IPS-15b (cell line): ENCODE results near the gene NOS3.
"Not testable (repeated sequence)": the region's sequence is repeated elsewhere in the genome, so short reads cannot be mapped to it uniquely, and the experiment has no call there.

Experiments
- H3K27me3 ChIP-seq: one replicate; pipeline ENCODE4 v1.6.1; 2013; ENCODE audit warnings: low read length; ENCODE audit not compliant: control insufficient read depth, insufficient read depth
- H3K36me3 ChIP-seq: one replicate; pipeline ENCODE4 v1.6.1; 2013; ENCODE audit warnings: low read length; ENCODE audit not compliant: control insufficient read depth, insufficient read depth
- H3K4me1 ChIP-seq: one replicate; pipeline ENCODE4 v1.6.1; 2013; ENCODE audit warnings: mild to moderate bottlenecking, low read length; ENCODE audit not compliant: control insufficient read depth, insufficient read depth
- H3K4me3 ChIP-seq: one replicate; pipeline ENCODE4 v1.5.1; 2013; ENCODE audit warnings: low read depth, low read length
- H3K9ac ChIP-seq: one replicate; pipeline ENCODE4 v1.6.1; 2013; ENCODE audit warnings: low read depth, mild to moderate bottlenecking, low read length
- H3K9me3 ChIP-seq: one replicate; pipeline ENCODE4 v1.6.1; 2013; ENCODE audit warnings: mild to moderate bottlenecking, low read length; ENCODE audit not compliant: control insufficient read depth, insufficient read depth

NOS3 gene

DNA sequence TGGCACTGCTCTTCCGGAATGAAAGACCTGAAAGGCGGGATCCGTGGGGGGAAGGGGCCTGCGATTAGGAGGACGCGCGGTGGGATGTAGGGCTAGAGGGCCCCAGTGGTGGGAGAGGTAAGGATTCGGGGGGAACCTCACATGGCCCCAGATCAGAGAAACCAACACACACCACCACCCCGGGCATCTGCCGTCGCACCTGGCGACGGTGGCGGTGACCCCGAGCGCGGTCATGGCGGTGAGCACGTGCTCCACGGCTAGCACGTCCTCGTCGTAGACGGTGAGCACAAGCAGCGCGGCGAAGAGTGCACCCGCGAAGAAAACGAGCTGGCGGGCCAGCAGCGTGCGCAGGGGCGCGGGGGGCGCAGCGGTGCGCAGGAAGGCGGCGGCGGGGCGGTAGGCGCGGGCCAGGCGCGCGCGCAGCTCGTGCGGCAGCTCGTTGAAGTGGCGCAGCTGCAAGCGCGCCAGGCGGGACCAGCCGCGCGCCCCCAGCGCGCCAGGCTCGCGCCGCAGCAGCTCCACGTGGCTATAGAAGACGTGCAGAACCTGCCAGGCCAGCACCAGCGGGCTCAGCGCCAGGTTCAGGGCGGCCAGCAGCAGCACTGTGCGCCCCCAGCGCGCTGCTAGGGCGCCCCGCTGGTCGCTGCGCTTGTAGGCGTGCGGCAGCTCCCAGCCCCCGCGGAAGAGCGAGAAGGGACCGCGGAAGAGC is 27.8 kb downstream of the NOS3 start:
- Histone ChIP-seq H3K36me3 (no peaks in the 10 kb centered on the region), H3K9ac (no peak overlapping the region), H3K4me3 (peak overlapping the region; percentile 41)

DNA sequence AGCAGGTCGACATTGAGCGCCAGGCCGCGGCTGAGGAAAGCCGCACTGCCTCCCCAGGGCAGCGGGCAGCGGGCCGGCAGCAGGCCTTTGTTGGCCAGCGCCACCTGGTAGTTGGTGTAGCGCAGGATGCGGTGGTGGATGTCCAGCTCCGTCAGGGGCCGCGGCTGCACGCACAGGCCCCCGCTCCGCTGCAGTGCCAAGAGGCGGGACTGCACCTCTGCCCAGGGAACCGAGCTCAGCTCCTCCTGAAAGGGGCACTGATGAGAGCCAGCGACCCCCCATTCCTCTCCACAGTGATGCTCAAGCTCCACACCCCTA is 28.3 kb downstream of the NOS3 start:
- H3K9me3 ChIP-seq = no peaks in the 10 kb centered on the region
- H3K4me1 ChIP-seq = no peaks in the 10 kb centered on the region
- H3K4me3 ChIP-seq = peak overlapping the region; percentile 22
- no peaks in the 10 kb centered on the region for H3K36me3 ChIP-seq
- no peak overlapping the region for H3K9ac ChIP-seq
- peaks cover 58% of the 10 kb centered on the region for H3K27me3 ChIP-seq

More for the DNA sequence above, 27.8 kb downstream of the NOS3 start:
- Histone ChIP-seq H3K27me3 (peaks cover 59% of the 10 kb centered on the region), H3K4me1 (no peaks in the 10 kb centered on the region), H3K9me3 (no peaks in the 10 kb centered on the region)

DNA sequence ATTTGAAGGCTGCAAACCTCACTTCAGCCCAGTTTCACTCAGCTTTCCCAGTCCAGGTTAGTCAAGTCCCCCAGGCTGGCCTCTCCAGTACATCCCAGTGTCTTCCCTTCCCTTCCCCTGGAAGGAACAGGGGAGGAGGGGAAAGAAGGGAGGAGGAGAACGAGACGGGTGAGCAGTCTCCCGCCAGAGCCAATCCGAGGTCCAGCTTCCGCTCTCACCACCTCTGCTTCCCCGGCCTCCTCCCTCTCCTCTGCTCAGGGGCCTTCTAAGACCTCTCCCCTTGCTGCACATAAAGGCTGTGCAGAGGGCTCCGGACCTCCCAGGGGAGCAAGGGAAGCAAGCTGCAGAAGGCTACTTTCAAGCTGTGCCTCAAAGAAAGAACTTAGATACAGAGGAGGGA is 29.4 kb downstream of the NOS3 start:
- H3K4me3 ChIP-seq = no peak overlapping the region
- no peak overlapping the region for H3K9ac ChIP-seq
- H3K27me3 ChIP-seq = peaks cover 50% of the 10 kb centered on the region
- no peaks in the 10 kb centered on the region for H3K9me3 ChIP-seq
- H3K4me1 ChIP-seq = no peaks in the 10 kb centered on the region
- H3K36me3 ChIP-seq = no peaks in the 10 kb centered on the region

DNA sequence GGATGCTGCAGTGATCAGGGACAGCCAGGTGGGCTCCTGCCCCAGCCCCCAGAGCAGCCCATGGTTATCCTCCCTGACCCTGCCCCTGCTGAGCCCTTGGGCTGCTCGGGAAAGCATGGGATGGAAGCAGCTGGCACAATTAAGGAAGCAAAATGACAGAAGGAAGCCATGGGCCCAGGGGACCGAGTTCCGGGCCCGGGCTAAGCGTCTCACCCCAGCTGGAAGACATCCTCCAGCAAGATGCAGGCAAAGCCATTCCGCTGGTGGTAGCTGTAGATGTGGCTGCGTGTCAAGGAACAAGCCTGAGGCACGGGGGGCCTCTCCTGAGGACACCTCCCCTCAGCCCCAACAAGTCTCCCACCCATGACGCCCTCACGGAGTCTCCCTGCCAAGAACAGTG is 32.4 kb downstream of the NOS3 start:
- Histone ChIP-seq H3K9ac (no peak overlapping the region), H3K36me3 (no peaks in the 10 kb centered on the region), H3K4me3 (no peak overlapping the region), H3K9me3 (no peaks in the 10 kb centered on the region), H3K4me1 (peaks cover 10% of the 10 kb centered on the region), H3K27me3 (peaks cover 39% of the 10 kb centered on the region)

- Histone ChIP-seq H3K9ac (no peak within 1 kb of the TSS), H3K4me1 (peaks cover 10% of the 10 kb centered on the region), H3K27me3 (peaks cover 26% of the 10 kb centered on the region), H3K36me3 (no peaks in the 10 kb centered on the region), H3K4me3 (no peak within 1 kb of the TSS), H3K9me3 (no peaks in the 10 kb centered on the region)
These were observed 33.7 kb downstream of the NOS3 start, which contains the start of gene ATG9B for GRCh38 chr7:151024435-151025056. ATG9B (minus strand) TSS chr7:151024494; CDS start chr7:151024423, 71 bp downstream.

DNA sequence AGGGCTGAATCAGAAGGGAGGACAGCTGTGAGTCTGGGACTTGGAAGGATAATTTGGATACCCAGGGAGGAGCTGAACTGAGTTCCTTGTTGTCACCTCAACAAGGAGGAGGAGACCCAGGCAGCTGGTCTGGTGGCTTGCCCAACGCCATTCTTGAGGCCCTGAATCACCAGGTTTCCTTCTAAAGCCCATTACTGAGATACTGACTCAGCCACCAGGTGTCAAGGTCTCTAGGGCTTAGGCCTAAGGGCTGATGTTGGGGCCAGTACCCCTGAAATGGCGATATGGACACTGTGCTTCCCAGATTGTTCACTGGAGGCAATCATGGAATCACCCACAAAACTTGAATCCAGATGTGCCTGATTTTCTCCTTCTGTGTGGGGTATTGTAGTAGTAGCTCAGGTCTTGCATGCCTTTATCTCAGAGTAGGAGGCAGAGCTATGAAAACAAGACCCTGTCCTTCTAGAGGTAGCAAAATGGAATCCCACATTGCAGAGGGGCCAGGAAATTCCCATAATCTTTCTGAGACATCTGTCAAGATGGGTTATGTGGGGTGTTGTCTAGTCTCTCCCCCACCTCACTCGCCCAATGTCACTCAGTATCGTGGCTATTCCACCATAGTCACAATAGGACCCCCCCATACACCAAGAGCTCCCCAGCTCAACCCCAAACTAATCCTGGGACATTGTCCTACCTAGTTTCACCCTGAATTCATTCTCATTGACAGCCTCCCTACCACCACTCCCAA is 35.3 kb downstream of the NOS3 start:
- H3K4me1 ChIP-seq = peaks cover 10% of the 10 kb centered on the region

DNA sequence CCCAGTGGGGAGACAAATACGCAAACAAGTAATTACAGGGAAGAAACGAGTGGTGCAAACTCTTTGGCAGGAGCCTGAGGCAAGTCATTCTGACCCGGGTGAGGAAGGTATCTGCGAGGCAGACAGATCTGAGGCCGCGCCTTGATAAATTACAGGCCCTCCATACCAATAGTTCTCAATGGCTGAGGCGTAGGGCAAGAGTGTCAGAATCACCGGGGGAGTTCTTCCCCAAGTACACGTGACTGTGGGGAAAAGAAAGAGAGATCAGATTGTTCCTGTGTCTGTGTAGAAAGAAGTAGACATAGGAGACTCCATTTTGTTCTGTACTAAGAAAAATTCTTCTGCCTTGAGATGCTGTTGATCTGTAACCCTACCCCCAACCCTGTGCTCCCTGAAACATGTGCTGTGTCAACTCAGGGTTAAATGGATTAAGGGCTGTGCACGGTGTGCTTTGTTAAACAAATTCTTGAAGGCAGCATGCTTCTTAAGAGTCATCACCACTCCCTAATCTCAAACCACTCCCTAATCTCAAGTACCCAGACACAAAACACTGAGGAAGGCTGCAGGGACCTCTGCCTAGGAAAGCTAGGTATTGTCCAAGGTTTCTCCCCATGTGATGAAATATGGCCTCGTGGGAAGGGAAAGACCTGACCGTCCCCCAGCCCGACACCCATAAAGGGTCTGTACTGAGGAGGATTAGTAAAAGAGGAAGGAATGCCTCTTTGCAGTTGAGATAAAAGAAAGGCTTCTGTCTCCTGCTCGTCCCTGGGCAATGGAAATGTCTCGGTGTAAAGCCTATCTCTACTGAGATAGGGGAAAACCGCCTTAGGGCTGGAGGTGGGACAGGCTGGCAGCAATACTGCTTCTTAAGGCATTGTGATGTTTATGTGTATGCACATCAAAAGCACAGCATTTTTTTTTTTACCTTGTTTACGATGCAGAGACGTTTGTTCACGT is 36.2 kb downstream of the NOS3 start:
- Histone ChIP-seq H3K27me3 (peaks cover 10% of the 10 kb centered on the region), H3K4me3 (peak overlapping the region; percentile 68), H3K9ac (peak overlapping the region; percentile 3), H3K4me1 (peaks cover 10% of the 10 kb centered on the region)
- H3K36me3 ChIP-seq, H3K9me3 ChIP-seq: not testable (repeated sequence)

More for the DNA sequence above, 35.3 kb downstream of the NOS3 start:
- Histone ChIP-seq H3K9ac (no peak overlapping the region), H3K27me3 (peaks cover 12% of the 10 kb centered on the region), H3K36me3 (no peaks in the 10 kb centered on the region), H3K4me3 (no peak overlapping the region), H3K9me3 (no peaks in the 10 kb centered on the region)

- not testable (repeated sequence) for H3K36me3 ChIP-seq, H3K27me3 ChIP-seq, H3K9me3 ChIP-seq
- H3K4me3 ChIP-seq = peak overlapping the region; percentile 68
- H3K9ac ChIP-seq = peak overlapping the region; percentile 3
- peaks cover 10% of the 10 kb centered on the region for H3K4me1 ChIP-seq
These were observed 36.9 kb downstream of the NOS3 start for GRCh38 chr7:151027728-151028130.

DNA sequence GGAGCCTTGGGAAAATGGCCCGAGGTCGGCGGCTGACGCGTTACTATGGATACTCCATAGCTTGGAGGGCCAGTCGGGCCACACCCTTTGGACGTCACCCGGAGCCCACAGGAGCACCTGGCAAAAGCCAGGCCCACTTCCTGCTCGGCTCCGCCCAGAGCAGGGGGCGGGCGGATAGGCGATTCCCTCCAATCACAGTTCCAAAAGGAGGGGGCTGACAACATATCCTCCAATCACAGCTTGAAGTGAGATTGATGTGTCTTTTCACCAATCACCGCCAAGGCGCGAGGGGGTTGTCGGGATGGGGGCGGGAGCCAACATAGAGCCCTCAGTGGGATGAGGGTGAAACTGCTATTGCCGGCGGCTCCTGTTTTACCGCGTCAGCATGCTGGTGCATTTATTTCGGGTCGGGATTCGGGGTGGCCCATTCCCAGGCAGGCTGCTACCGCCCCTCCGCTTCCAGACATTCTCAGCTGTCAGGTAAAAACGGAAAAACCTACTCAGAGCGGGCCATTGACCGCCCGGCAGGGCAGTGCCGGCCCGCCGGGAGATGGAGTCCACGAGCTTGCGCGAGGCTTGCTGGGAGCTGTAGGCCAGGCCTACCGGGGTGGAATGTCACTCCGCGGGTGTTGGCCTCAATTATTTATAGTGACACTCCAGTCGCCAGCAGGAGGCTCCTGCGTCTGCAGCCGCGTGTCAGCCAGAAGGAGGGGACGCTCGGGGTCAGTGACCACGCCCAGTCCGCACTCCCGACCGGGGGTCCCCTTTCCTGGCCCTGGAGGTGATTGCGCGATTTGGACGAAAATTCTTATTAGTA is 37.5 kb downstream of the NOS3 start, which contains the start of gene ABCB8:
Gene ABCB8 (plus strand): TSS at position 320 of the 817 bp plus-strand sequence. CDS start 66 bp downstream, at position 386.
- peaks cover 9% of the 10 kb centered on the region for H3K27me3 ChIP-seq
- peaks cover 10% of the 10 kb centered on the region for H3K4me1 ChIP-seq
- peak within 1 kb of the TSS; percentile 3 for H3K9ac ChIP-seq
- H3K4me3 ChIP-seq = peak within 1 kb of the TSS; percentile 81
- no peaks in the 10 kb centered on the region for H3K9me3 ChIP-seq
- H3K36me3 ChIP-seq = no peaks in the 10 kb centered on the region

DNA sequence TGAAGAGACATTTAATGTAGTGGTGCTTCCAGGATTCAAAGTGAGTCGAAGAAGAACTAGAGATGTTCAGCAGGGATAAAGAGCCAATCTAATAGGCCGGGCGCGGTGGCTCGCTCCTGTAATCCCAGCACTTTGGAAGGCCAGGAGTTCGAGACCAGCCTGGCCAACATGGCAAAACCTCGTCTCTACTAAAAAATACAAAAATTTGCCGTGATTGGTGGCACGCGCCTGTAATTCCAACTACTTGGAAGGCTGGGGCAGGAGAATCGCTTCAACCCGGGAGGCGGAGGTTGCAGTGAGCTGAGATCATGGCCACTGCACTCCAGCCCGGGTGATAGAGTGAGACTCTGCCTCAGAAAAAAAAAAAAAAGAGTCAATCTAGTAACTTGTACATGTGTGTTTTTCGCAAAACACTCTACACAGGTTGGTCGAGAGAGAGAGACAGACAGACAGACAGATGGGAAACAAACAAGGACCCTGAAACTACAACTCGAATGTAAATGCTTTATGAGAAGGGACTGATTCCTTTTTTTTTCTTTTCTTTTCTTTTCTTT is 38.2 kb downstream of the NOS3 start:
- H3K4me1 ChIP-seq = peaks cover 10% of the 10 kb centered on the region
- no peaks in the 10 kb centered on the region for H3K36me3 ChIP-seq
- no peak overlapping the region for H3K9ac ChIP-seq

More for the DNA sequence above, 38.2 kb downstream of the NOS3 start:
- Histone ChIP-seq H3K27me3 (peaks cover 7% of the 10 kb centered on the region), H3K4me3 (peak overlapping the region; percentile 81), H3K9me3 (no peaks in the 10 kb centered on the region)
